SK-N-DZ (cell line): ENCODE results near the gene TRIM10.
"Not testable (repeated sequence)": the region's sequence is repeated elsewhere in the genome, so short reads cannot be mapped to it uniquely, and the experiment has no call there.

Experiments used
- DNase-seq: peaks from one replicate; pipeline ENCODE4 v3.0.0-alpha.2; 2015; ENCODE audit warnings: low spot score

TRIM10 gene

GRCh38 chr6:30154709-30155519 is 6.1 kb downstream of the TRIM10 start:
- DNase-seq = no peak

GRCh38 chr6:30154061-30154460 is 7.0 kb downstream of the TRIM10 start:
- DNase-seq = no peak

GRCh38 chr6:30152910-30153610 is 8.0 kb downstream of the TRIM10 start:
- no peak for DNase-seq

GRCh38 chr6:30152016-30152673 is 8.9 kb downstream of the TRIM10 start:
- DNase-seq = no peak

- no peak for DNase-seq
Observed at GRCh38 chr6:30151580-30151979, 9.4 kb downstream of the TRIM10 start.

- no peak for DNase-seq
Observed at GRCh38 chr6:30150671-30151395, 10.2 kb downstream of the TRIM10 start.

GRCh38 chr6:30149858-30150550 is 11.0 kb downstream of the TRIM10 start:
- DNase-seq = no peak

GRCh38 chr6:30149234-30149633 is 11.8 kb downstream of the TRIM10 start:
- no peak for DNase-seq

- no peak for DNase-seq
Observed at GRCh38 chr6:30147096-30147495, 13.9 kb downstream of the TRIM10 start.

- no peak for DNase-seq
Observed at GRCh38 chr6:30145818-30146217, 15.2 kb downstream of the TRIM10 start.

GRCh38 chr6:30144811-30145210 is 16.2 kb downstream of the TRIM10 start:
- no peak for DNase-seq

- DNase-seq = peak; percentile 74
Observed at GRCh38 chr6:30143780-30144179, 17.2 kb downstream of the TRIM10 start.

GRCh38 chr6:30142665-30143064 is 18.3 kb downstream of the TRIM10 start:
- no peak for DNase-seq

GRCh38 chr6:30140240-30140639 is 20.8 kb downstream of the TRIM10 start:
- not testable (repeated sequence) for DNase-seq

- no peak for DNase-seq
Observed at GRCh38 chr6:30136570-30137286, 24.3 kb downstream of the TRIM10 start.

- no peak for DNase-seq
Observed at GRCh38 chr6:30135757-30136156, 25.3 kb downstream of the TRIM10 start, which contains the start of gene TRIM40. TRIM40 (plus strand) TSS chr6:30136140; CDS start chr6:30137037, 897 bp downstream.

- DNase-seq = no peak
Observed at GRCh38 chr6:30135147-30135546, 25.9 kb downstream of the TRIM10 start.

- DNase-seq = no peak
Observed at GRCh38 chr6:30131947-30132497, 29.0 kb downstream of the TRIM10 start.

- peak; percentile 82 for DNase-seq
Observed at GRCh38 chr6:30130887-30131862, 29.8 kb downstream of the TRIM10 start.
